GM19099 (cell line): ENCODE data around the gene FYB2.

Experiments
- POLR2A ChIP-seq: IDR thresholded peaks from 3 replicates; pipeline ENCODE4 v1.6.1; 2011; ENCODE audit warnings: low read depth; ENCODE audit not compliant: insufficient read length; ENCODE audit errors: extremely low read depth

Gene FYB2

GRCh38 chr1:56777972-56778371 lies 41.2 kb downstream of the FYB2 start:
- TF ChIP-seq POLR2A = no peak

- no peak for TF ChIP-seq POLR2A
These were observed 45.1 kb downstream of the FYB2 start for GRCh38 chr1:56774067-56774609.

- no peak for TF ChIP-seq POLR2A
These were observed 45.7 kb downstream of the FYB2 start for GRCh38 chr1:56773341-56774066.

- no peak for TF ChIP-seq POLR2A
These were observed 47.5 kb downstream of the FYB2 start for GRCh38 chr1:56771717-56772116.

- no peak for TF ChIP-seq POLR2A
These were observed 60.4 kb downstream of the FYB2 start for GRCh38 chr1:56758794-56759193.

GRCh38 chr1:56758135-56758534 lies 61.1 kb downstream of the FYB2 start:
- no peak for TF ChIP-seq POLR2A

- no peak for TF ChIP-seq POLR2A
These were observed 63.3 kb downstream of the FYB2 start for GRCh38 chr1:56755911-56756310.

GRCh38 chr1:56754708-56755479 lies 64.3 kb downstream of the FYB2 start:
- no peak for TF ChIP-seq POLR2A

GRCh38 chr1:56745231-56745630 lies 74.0 kb downstream of the FYB2 start:
- no peak for TF ChIP-seq POLR2A

- no peak for TF ChIP-seq POLR2A
These were observed 90.2 kb downstream of the FYB2 start for GRCh38 chr1:56728964-56729363.

GRCh38 chr1:56726706-56727105 lies 92.5 kb downstream of the FYB2 start:
- no peak for TF ChIP-seq POLR2A

GRCh38 chr1:56719171-56719570 lies 100.0 kb downstream of the FYB2 start:
- TF ChIP-seq POLR2A = no peak

GRCh38 chr1:56715156-56715555 lies 104.0 kb downstream of the FYB2 start:
- no peak for TF ChIP-seq POLR2A

- TF ChIP-seq POLR2A = no peak
These were observed 106.1 kb downstream of the FYB2 start for GRCh38 chr1:56713112-56713511.

GRCh38 chr1:56712150-56712549 lies 107.1 kb downstream of the FYB2 start:
- no peak for TF ChIP-seq POLR2A

- TF ChIP-seq POLR2A = no peak
These were observed 108.6 kb downstream of the FYB2 start for GRCh38 chr1:56710646-56711045.
